ENCODE measurements around the gene TASP1. TPM values are rescaled to one million over a fixed set of nuclear protein-coding genes. Genes with fewer than 3 reads are reported as not detected.

TASP1 gene
- total RNA-seq, 1 experiment from 2014 or later: 9.5 TPM

- Histone ChIP-seq H3K9me3 (ENCODE audit: control insufficient read depth, low read depth, low read length) (no peaks in the 10 kb centered on the region), H3K4me1 (ENCODE audit: insufficient read depth, low read length) (no peaks in the 10 kb centered on the region)
- no peaks in the 10 kb centered on the region for H3K27me3 Mint-ChIP-seq (ENCODE audit: low read depth)
These were observed 234.4 kb downstream of the TASP1 start for GRCh38 chr20:13404293-13404692.

More at GRCh38 chr20:13404293-13404692, 234.4 kb downstream of the TASP1 start:
- H3K27ac Mint-ChIP-seq: no peak overlapping the region
- H2BK5ac ChIP-seq (ENCODE audit: insufficient read length, low read length): no peak overlapping the region
- no peaks in the 10 kb centered on the region for H3K9me3 Mint-ChIP-seq
- no peaks in the 10 kb centered on the region for H3K23me2 ChIP-seq (ENCODE audit: insufficient read length, low read depth, low read length, poor library complexity, severe bottlenecking)
- H2BK120ac ChIP-seq (ENCODE audit: low read depth, low read length, poor library complexity, severe bottlenecking): no peak overlapping the region
- H3K27ac ChIP-seq (ENCODE audit: insufficient read length, low read depth, low read length): no peak overlapping the region
- no peaks in the 10 kb centered on the region for H3K79me2 ChIP-seq (ENCODE audit: insufficient read depth, low read length)
- H3K4me2 ChIP-seq (ENCODE audit: insufficient read depth, insufficient read length, low read length): no peak overlapping the region
- H3K56ac ChIP-seq (ENCODE audit: insufficient read length, low read depth, low read length): no peak overlapping the region
- H3K4me3 Mint-ChIP-seq: no peak overlapping the region
- H4K5ac ChIP-seq (ENCODE audit: insufficient read length, low read depth, low read length): no peak overlapping the region
- no peak overlapping the region for H3K9ac ChIP-seq (ENCODE audit: extremely low read depth, insufficient read length, low read length)
- H4K20me1 ChIP-seq (ENCODE audit: control insufficient read depth, insufficient read depth, insufficient read length): no peaks in the 10 kb centered on the region
- no peaks in the 10 kb centered on the region for H3K27me3 ChIP-seq (ENCODE audit: insufficient read depth, low read length)
- no peak overlapping the region for H4K91ac ChIP-seq (ENCODE audit: insufficient read length, low read depth, low read length)
- TF ChIP-seq CTCF (conservative IDR thresholded peaks at IDR 0.05): no peak
- H3K79me1 ChIP-seq (ENCODE audit: insufficient read depth, low read depth, low read length, poor library complexity, severe bottlenecking): no peaks in the 10 kb centered on the region
- DNase-seq: no peak
- H2BK20ac ChIP-seq (ENCODE audit: low read depth, low read length, poor library complexity, severe bottlenecking): no peak overlapping the region
- no peak overlapping the region for H2BK12ac ChIP-seq (ENCODE audit: insufficient read length, low read depth, low read length)
- no peak overlapping the region for H2AK5ac ChIP-seq (ENCODE audit: insufficient read length, low read length)
- no peak overlapping the region for H2BK15ac ChIP-seq (ENCODE audit: low read depth, low read length)
- no CpG with 5 or more reads among the region's 4 CpGs for WGBS (ENCODE audit: extremely low coverage, insufficient read length, low lambda C conversion rate)
- no peaks in the 10 kb centered on the region for H3K36me3 Mint-ChIP-seq (ENCODE audit: insufficient read depth in 1 of 3, low read depth in 3 of 3)
- H3K4ac ChIP-seq (ENCODE audit: low read depth, low read length): no peak overlapping the region
- no peak overlapping the region for H2AFZ ChIP-seq (ENCODE audit: low read length)
- no peak overlapping the region for H4K8ac ChIP-seq (replicated peaks; ENCODE audit: insufficient read length, low read depth, low read length)
- no peak overlapping the region for H3K18ac ChIP-seq (ENCODE audit: insufficient read length, low read depth, low read length)
- no peak overlapping the region for H3K23ac ChIP-seq (ENCODE audit: insufficient read length, low read depth, low read length)
- no peaks in the 10 kb centered on the region for H3K4me1 Mint-ChIP-seq
- H3K14ac ChIP-seq (ENCODE audit: insufficient read depth, low read length): no peak overlapping the region
- no peak overlapping the region for H3T11ph ChIP-seq (ENCODE audit: low read length)

Measured in H9 (cell line).